Astrocyte of the spinal cord (primary cell): ENCODE results near the gene KLF11.

Experiments used
- DNase-seq: peaks from one replicate; pipeline ENCODE4 v3.0.0; 2011; ENCODE audit warnings: low read depth, low spot score
- H3K4me3 ChIP-seq: 2 replicates; pipeline ENCODE4 v1.5.1; 2011; ENCODE audit warnings: low read depth, mild to moderate bottlenecking, low read length, moderate library complexity
- CTCF ChIP-seq: IDR thresholded peaks from 2 replicates; pipeline ENCODE4 v1.5.1; 2012; ENCODE audit warnings: low read depth, mild to moderate bottlenecking, low read length, inconsistent platforms
- in situ Hi-C: cut with HindIII; loops from 2 replicates; pipeline ENCODE4 v1.10.0; 2017; ENCODE audit warnings: low sequenced_read_pairs

Gene KLF11

GRCh38 chr2:10043256-10043905, at the start of gene KLF11:
KLF11 (plus strand) TSS chr2:10043550; CDS start chr2:10043717, 167 bp downstream.
- H3K4me3 ChIP-seq = peak within 1 kb of the TSS; percentile 45
- DNase-seq = peak; percentile 85
- TF ChIP-seq CTCF = no peak
- in situ Hi-C loops = loop anchor here (25.0 kb wide), 1 partner anchor 231 kb away; no protein-coding TSS in a partner anchor

GRCh38 chr2:9994462-9994861, 48.9 kb upstream of the KLF11 start:
- TF ChIP-seq CTCF = no peak
- no peak for DNase-seq
- H3K4me3 ChIP-seq = no peak overlapping the region
- in situ Hi-C loops = no loop called here

DNA sequence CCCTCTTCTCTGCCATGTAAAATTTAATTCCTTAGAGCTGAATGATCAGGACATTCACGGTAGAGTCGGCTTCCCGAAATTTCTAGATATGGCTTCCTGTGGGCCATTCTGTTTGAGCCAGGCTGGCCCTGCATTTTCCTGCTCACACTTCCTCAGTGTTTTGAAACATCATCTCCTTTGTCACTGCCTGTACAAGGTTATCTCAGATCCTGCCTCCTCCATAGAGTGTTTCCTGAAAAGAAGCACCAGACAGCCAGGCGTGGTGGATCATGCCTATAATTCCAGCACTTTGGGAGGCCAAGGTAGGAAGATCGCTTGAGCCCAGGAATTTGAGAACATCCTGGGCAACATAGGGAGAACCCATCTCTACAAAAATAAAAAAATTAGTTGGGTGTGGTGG, 48.3 kb upstream of the KLF11 start:
- in situ Hi-C loops = no loop called here
- TF ChIP-seq CTCF = no peak
- no peak for DNase-seq
- H3K4me3 ChIP-seq = no peak overlapping the region

GRCh38 chr2:9996321-9996720, 47.0 kb upstream of the KLF11 start:
- in situ Hi-C loops = no loop called here
- DNase-seq = no peak
- H3K4me3 ChIP-seq = no peak overlapping the region
- TF ChIP-seq CTCF = no peak

DNA sequence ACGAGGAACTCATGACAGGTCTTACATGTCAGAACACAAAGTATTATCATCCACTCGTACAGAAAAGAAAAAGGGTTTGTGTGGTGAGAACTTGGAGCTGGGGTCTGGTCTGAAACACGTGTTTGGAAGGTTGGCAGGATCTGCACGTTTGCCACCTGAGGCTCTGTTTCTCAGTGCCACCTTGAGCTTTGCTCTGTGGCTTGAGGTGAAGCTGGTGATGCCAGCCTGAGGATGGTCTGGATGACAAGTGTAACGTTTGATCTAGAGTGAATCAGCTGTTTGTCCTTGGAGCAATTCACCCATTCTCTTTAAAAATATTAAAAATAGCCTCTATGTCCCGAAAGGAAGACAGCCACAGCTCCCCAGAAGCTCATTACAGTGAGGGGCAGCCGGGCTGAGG, 45.4 kb upstream of the KLF11 start:
- TF ChIP-seq CTCF = no peak
- in situ Hi-C loops = no loop called here

DNA sequence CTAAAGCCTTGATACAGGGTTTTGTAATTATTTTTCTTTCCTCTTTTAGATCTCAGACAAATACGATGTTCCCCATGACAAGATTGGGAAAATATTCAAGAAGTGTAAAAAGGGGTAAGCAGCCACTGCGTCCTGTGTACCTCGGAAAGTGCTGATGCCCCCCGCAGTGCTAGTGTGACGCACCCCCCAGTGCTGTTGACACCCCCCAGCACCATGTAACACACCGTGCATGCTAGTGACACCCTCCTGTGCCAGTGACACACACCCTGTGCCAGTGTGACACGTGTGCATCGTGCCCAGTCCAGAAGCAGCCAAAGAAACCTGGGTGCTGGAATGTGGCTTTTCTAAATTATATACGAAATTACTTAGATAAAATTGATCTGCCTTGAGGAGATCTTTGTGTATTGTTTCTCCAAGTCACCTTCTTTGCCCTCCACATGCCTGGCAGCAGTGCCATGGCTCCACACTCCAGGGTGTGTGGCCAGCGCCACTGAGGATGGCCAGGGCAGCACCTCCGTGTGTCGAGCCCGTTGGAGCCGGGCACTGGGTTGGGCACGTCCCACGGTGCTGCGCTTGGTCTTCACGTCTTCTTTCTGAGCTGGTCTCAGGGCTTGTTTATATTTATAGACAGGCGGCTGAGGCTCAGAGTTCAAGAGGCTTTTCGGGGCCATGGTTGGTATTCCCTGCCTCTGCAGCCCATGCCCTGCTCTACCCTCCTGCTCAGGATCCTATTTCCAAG, 44.3 kb upstream of the KLF11 start:
- in situ Hi-C loops = no loop called here
- no peak overlapping the region for H3K4me3 ChIP-seq
- DNase-seq = no peak
- TF ChIP-seq CTCF = no peak

More for the DNA sequence above, 45.4 kb upstream of the KLF11 start:
- DNase-seq = no peak
- H3K4me3 ChIP-seq = no peak overlapping the region
